HepG2 (cell line): ENCODE results near the gene CPPED1. TPM values are rescaled to one million over a fixed set of nuclear protein-coding genes. Genes with fewer than 3 reads are reported as not detected.

Experiments used
- ATAC-seq: fragments of 200-7000 bp; cut with Tn5 transposase; 3 replicates; pipeline ENCODE4 v1.9.1; 2020; ENCODE audit warnings: mild to moderate bottlenecking, moderate library complexity
- BruUV-seq: library from RNA; stranded (reverse); fragments of 400-500 nt; replicated peaks from 2 replicates; lab custom pipeline; 2021; lab: Mats Ljungman, UMichigan
- CTCF ChIA-PET: fragments of 300-600 bp; formaldehyde crosslinking; extraction: SDS; loops from one replicate; lab custom pipeline; 2021; ENCODE audit warnings: low total read pairs, inconsistent platforms, low intra/inter-chr PET ratio; lab: Yijun Ruan, JAX
- POLR2A ChIA-PET: fragments of 350-600 bp; sonication (Branson Sonifier 250); formaldehyde crosslinking; loops from one replicate; lab custom pipeline; 2020; ENCODE audit warnings: antibody characterized with exemption, inconsistent platforms; lab: Yijun Ruan, JAX
- DNase-seq: peaks from one replicate; pipeline ENCODE4 v3.0.0-alpha.2; 2015; ENCODE audit warnings: low spot score
- FAIRE-seq: peaks from 3 replicates; lab custom pipeline; 2011; peaks lifted over from hg19 to GRCh38; lab: Jason Lieb, UNC
- H2AFZ ChIP-seq: one replicate; pipeline ENCODE4 v1.6.1; 2011; ENCODE audit warnings: low read length, inconsistent platforms
- H3K27ac ChIP-seq: fragments of 300-600 bp; 3 replicates; pipeline ENCODE4 v1.8.0; 2011; ENCODE audit warnings: mixed run types, mild to moderate bottlenecking, mixed read lengths, low read length, inconsistent platforms; ENCODE audit not compliant: insufficient read depth; ENCODE audit errors: extremely low read length
- H3K27me3 ChIP-seq, 2 experiments: fragments of 200-600 bp in 1 of 2; 2 replicates in 1 of 2; 3 replicates in 1 of 2; pipeline versions ENCODE4 v1.6.0 to v1.8.0; 2011; ENCODE audit warnings: low read length in 2 of 2, mild to moderate bottlenecking in 2 of 2, moderate library complexity in 2 of 2, inconsistent platforms in 1 of 2; ENCODE audit not compliant: insufficient read depth in 2 of 2, control insufficient read depth in 1 of 2
- H3K36me3 ChIP-seq, 2 experiments: fragments of 200-600 bp in 1 of 2; replicated peaks in 1 of 2; 2 replicates in 1 of 2; 3 replicates in 1 of 2; pipeline versions ENCODE4 v1.5.1 to v1.8.0; 2011; ENCODE audit warnings: low read length in 2 of 2, inconsistent platforms in 1 of 2; ENCODE audit not compliant: insufficient read depth in 2 of 2, control insufficient read depth in 1 of 2
- H3K4me1 ChIP-seq: 2 replicates; pipeline ENCODE4 v1.5.1; 2012; ENCODE audit warnings: low read length, inconsistent platforms; ENCODE audit not compliant: insufficient read depth
- H3K4me2 ChIP-seq: 2 replicates; pipeline ENCODE4 v1.6.0; 2011; ENCODE audit warnings: low read depth, low read length, inconsistent platforms
- H3K4me3 ChIP-seq, 3 experiments: fragments of 200-600 bp in 1 of 3; sonication (generic), shearing (Covaris generic) in 1 of 3; replicated peaks in 1 of 3; 2 replicates each; pipeline ENCODE4 v1.5.1; 2011 to 2016; ENCODE audit warnings: low read length in 3 of 3, inconsistent platforms in 2 of 3, low read depth in 2 of 3, mild to moderate bottlenecking in 2 of 3, control low read depth in 1 of 3, mixed read lengths in 1 of 3; ENCODE audit not compliant: insufficient read depth in 1 of 3
- H3K79me2 ChIP-seq: one replicate; pipeline ENCODE4 v1.6.1; 2011; ENCODE audit warnings: low read length, inconsistent platforms; ENCODE audit not compliant: insufficient read depth
- H3K9ac ChIP-seq: 2 replicates; pipeline ENCODE4 v1.6.0; 2011; ENCODE audit warnings: mild to moderate bottlenecking, low read depth, low read length, inconsistent platforms; ENCODE audit not compliant: insufficient read depth
- H3K9me3 ChIP-seq: 2 replicates; pipeline ENCODE4 v1.5.1; 2012; ENCODE audit warnings: mild to moderate bottlenecking, low read length
- H4K20me1 ChIP-seq: 2 replicates; pipeline ENCODE4 v1.6.0; 2011; ENCODE audit warnings: inconsistent platforms, mild to moderate bottlenecking, low read length, moderate library complexity; ENCODE audit not compliant: insufficient read depth
- ARHGAP35 ChIP-seq: sonication (generic); formaldehyde crosslinking; IDR thresholded peaks from 2 replicates; pipeline ENCODE4 v1.9.0; 2022; ENCODE audit warnings: mild to moderate bottlenecking, inconsistent platforms, moderate library complexity, missing genetic modification reagents, borderline replicate concordance
- RXRA ChIP-seq: sonication (generic); formaldehyde crosslinking; IDR thresholded peaks from 2 replicates; pipeline ENCODE4 v1.5.1; 2020; ENCODE audit warnings: missing genetic modification reagents
- TBX2 ChIP-seq: sonication (generic); formaldehyde crosslinking; IDR thresholded peaks from 2 replicates; pipeline ENCODE4 v1.5.0; 2020; ENCODE audit warnings: missing genetic modification reagents, mild to moderate bottlenecking, borderline replicate concordance
- TCF7 ChIP-seq: sonication (generic); IDR thresholded peaks from 2 replicates; pipeline ENCODE4 v1.6.1; 2016; ENCODE audit warnings: antibody characterized with exemption, low read depth
- U2AF1 ChIP-seq: fragments of 200-400 bp; formaldehyde crosslinking; optimal IDR thresholded peaks from 2 replicates; pipeline ENCODE3; 2017; ENCODE audit warnings: mild to moderate bottlenecking, low read depth, low read length
- WGBS: methylation state at CpG from one replicate; pipeline ENCODE4 v1.1.6; 2017; ENCODE audit warnings: low lambda C conversion rate; 5-methylcytosine and 5-hydroxymethylcytosine counted together
- in situ Hi-C: cut with HindIII; loops from 2 replicates; pipeline ENCODE4 v1.10.0; 2017; ENCODE audit warnings: low pct_unique_long_range_greater_than_20kb; ENCODE audit not compliant: extremely low pct_ligation_motif_present
- intact Hi-C: fragments of 100-400 bp; cut with micrococcal nuclease; formaldehyde crosslinking; loops from one replicate; pipeline ENCODE4 v1.10.0; 2022; ENCODE audit not compliant: unreplicated experiment
- polyA plus RNA-seq, 8 experiments: library from polyadenylated mRNA; depleted of rRNA in 3 of 8; stranded (reverse) in 7 of 8; unstranded in 1 of 8; fragments of >200 nt; fragmentation: Illumina TruSeq in 4 of 8; extraction: Trizol in 4 of 8; gene quantifications; 2 replicates each; pipeline versions ENCODE4 v1.2.1 to v1.2.3, GENCODE V29; 2011 to 2016; ENCODE audit warnings: low read depth in 4 of 8, missing spikeins in 1 of 8, mixed read lengths in 1 of 8; ENCODE audit not compliant: insufficient read depth in 1 of 8
- total RNA-seq, 5 experiments: library from RNA; depleted of rRNA; stranded (reverse); fragments of >200 nt; fragmentation: Illumina TruSeq; extraction: Trizol; gene quantifications; 2 replicates each; pipeline ENCODE4 v1.2.3, GENCODE V29; 2016; ENCODE audit warnings: low read depth in 1 of 5
- TF ChIP-seq, protein P1 (sequence below): sonication (generic); formaldehyde crosslinking; IDR thresholded peaks from 2 replicates; pipeline ENCODE4 v1.4.0; 2020; ENCODE audit warnings: mild to moderate bottlenecking, missing genetic modification reagents

CPPED1 gene
- total and polyA plus RNA-seq, 2 of the 13 experiments (the other 11 are each of a cell fraction or from before 2014, with no cell fraction given), result 66.6 to 71.3 TPM

DNA sequence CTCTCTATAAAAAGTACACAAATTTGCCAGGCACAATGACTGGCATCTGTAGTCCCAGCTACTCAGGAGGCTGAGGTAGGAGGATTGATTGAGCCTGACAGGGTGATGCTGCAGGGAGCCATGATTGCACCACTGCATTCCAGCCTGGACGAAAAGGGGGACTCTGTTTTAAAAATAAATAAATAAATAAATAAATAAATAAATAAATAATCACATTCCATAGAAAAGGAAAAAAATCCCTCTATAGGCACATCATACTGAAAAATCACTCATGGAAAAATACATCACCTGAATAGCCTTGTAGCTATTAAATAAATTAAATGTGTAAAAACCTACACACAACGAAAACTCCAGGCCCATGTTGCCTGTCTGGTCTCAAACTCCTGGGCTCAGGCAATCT lies 56.4 kb downstream of the CPPED1 start (continued):
- TF ChIP-seq, protein P1, sequence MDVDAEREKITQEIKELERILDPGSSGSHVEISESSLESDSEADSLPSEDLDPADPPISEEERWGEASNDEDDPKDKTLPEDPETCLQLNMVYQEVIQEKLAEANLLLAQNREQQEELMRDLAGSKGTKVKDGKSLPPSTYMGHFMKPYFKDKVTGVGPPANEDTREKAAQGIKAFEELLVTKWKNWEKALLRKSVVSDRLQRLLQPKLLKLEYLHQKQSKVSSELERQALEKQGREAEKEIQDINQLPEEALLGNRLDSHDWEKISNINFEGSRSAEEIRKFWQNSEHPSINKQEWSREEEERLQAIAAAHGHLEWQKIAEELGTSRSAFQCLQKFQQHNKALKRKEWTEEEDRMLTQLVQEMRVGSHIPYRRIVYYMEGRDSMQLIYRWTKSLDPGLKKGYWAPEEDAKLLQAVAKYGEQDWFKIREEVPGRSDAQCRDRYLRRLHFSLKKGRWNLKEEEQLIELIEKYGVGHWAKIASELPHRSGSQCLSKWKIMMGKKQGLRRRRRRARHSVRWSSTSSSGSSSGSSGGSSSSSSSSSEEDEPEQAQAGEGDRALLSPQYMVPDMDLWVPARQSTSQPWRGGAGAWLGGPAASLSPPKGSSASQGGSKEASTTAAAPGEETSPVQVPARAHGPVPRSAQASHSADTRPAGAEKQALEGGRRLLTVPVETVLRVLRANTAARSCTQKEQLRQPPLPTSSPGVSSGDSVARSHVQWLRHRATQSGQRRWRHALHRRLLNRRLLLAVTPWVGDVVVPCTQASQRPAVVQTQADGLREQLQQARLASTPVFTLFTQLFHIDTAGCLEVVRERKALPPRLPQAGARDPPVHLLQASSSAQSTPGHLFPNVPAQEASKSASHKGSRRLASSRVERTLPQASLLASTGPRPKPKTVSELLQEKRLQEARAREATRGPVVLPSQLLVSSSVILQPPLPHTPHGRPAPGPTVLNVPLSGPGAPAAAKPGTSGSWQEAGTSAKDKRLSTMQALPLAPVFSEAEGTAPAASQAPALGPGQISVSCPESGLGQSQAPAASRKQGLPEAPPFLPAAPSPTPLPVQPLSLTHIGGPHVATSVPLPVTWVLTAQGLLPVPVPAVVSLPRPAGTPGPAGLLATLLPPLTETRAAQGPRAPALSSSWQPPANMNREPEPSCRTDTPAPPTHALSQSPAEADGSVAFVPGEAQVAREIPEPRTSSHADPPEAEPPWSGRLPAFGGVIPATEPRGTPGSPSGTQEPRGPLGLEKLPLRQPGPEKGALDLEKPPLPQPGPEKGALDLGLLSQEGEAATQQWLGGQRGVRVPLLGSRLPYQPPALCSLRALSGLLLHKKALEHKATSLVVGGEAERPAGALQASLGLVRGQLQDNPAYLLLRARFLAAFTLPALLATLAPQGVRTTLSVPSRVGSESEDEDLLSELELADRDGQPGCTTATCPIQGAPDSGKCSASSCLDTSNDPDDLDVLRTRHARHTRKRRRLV (CRISPR knock-in tag), result no peak
- TF ChIP-seq U2AF1 (no peak), ARHGAP35 (CRISPR knock-in tag) (no peak)

DNA sequence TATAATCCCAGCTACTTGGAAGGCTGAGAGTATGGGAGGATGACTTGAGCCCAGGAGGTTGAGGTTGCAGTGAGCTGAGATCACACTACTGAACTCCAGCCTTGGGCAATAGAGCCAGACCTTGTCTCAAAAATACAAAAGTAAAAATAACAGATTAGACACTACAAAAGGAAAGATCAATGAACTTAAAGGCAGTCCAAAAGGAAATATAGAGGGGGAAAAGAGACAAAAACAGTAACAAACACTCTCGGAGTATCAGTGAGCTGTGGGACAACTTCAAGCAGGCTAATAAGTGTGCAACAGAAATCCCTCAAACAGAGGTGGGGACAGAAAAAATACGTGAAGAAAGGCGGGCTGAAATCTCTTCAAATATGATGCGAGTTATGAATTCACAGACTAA lies 58.8 kb downstream of the CPPED1 start:
- no TSS peak for BruUV-seq
- peaks cover 14 to 29% of the 10 kb centered on the region in 2 experiments for H3K36me3 ChIP-seq
- peaks cover 15% of the 10 kb centered on the region for H3K9me3 ChIP-seq
- POLR2A ChIA-PET, result no interaction called here
- H3K79me2 ChIP-seq, result peaks cover 35% of the 10 kb centered on the region
- no peak overlapping the region for H3K9ac ChIP-seq
- WGBS, result 97% methylated on average over 4 of the region's 4 CpGs
- no peaks in the 10 kb centered on the region for H4K20me1 ChIP-seq
- no peak overlapping the region for H3K27ac ChIP-seq
- no peak for TF ChIP-seq TCF7
- TF ChIP-seq TBX2 (CRISPR knock-in tag), result 0 out of 2 replicates have a peak, but pooled peaks have one; percentile 19
- 0 out of 2 replicates have a peak, but pooled peaks have one; percentile 3 for TF ChIP-seq RXRA
- no peak overlapping the region for H2AFZ ChIP-seq
- H3K4me3 ChIP-seq, result no peak overlapping the region
- ATAC-seq, result no peak
- no peaks in the 10 kb centered on the region for H3K4me1 ChIP-seq
- H3K4me2 ChIP-seq, result no peak overlapping the region
- intact Hi-C loops (no loop called here), in situ Hi-C loops (no loop called here)
- CTCF ChIA-PET, result no interaction called here
- no peak for DNase-seq
- H3K27me3 ChIP-seq, result no peaks in the 10 kb centered on the region
- FAIRE-seq, result no peak
